GM21619 (cell line): ENCODE data around the gene HS3ST3A1.
"Not testable (repeated sequence)": the region's sequence is repeated elsewhere in the genome, so short reads cannot be mapped to it uniquely, and the experiment has no call there.

ENCODE experiments used
- ATAC-seq: cut with Tn5 transposase; IDR thresholded peaks from one replicate; pipeline ENCODE4 v1.9.1; 2021; ENCODE audit not compliant: unreplicated experiment

Gene HS3ST3A1

GRCh38 chr17:13575922-13576419 is 25.8 kb downstream of the HS3ST3A1 start:
- ATAC-seq: no peak

DNA sequence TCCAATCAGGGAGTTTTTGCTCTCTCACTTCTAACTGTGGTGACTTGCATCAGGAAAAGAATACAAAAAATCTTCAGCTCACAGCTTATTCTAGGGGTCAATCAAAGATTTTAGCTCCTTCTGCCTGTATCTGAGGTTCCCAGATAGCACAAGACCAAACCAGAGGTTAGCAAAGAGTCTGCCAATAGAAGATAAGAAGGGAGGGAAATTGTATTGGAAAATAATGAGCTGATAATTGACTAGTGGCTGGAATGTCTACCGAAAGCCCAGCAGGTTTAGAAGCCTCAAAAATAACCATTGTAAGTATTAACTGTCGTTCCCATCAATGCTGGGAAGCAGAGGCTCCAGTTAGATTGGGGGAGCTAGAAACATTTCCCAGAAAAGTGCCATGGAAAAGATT is 26.3 kb downstream of the HS3ST3A1 start:
- ATAC-seq: no peak

- ATAC-seq: no peak
Observed at GRCh38 chr17:13572581-13572980, 29.1 kb downstream of the HS3ST3A1 start.

GRCh38 chr17:13569398-13570123 is 32.2 kb downstream of the HS3ST3A1 start:
- ATAC-seq: no peak

GRCh38 chr17:13568582-13569397 is 32.9 kb downstream of the HS3ST3A1 start:
- no peak for ATAC-seq

GRCh38 chr17:13563866-13564265 is 37.9 kb downstream of the HS3ST3A1 start:
- ATAC-seq: no peak

DNA sequence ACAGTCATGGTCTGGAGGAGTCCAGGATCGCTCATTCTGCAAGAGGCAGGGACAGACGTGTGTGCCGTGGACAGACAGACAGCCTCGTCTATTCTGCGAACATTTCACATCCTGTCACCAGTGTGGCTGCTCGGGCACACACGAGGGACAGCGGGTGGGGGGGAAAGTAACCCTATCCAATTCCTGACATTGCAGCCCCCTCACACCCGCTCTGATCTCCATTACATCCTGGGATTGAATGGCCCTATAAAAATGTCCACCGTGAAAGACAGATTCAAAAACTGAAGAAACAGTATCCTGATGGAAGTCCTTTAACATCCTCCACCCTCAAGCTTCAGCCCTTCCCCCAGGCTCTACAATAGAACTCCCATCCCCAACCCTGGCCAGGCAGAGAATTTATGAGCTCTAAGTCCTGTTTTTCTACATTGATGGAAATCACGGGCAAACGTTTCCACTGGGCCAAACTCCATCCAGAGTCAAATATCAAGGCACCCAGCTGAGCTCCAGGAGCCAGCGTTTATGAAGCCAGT is 39.4 kb downstream of the HS3ST3A1 start:
- ATAC-seq: no peak

- no peak for ATAC-seq
Observed at GRCh38 chr17:13561606-13562270, 40.0 kb downstream of the HS3ST3A1 start.

DNA sequence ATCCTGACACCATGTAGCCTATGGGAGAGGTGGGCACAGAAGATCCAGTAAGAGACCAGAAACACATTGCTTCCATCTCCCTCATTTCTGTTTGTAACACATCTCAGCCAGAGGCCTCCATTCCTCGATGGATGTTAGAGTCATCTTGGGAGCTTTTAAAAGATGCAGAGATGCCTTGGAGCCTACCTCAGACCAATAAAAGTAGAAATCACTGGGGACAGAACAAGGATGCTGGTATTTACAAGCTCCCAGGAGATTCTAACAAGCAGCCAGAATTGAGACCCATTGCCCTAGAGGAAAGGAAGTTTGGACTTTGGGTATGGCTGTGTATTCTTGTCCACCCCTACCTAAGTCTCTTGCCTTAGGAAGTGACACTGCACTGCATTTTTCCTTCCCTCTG is 40.8 kb downstream of the HS3ST3A1 start:
- no peak for ATAC-seq

DNA sequence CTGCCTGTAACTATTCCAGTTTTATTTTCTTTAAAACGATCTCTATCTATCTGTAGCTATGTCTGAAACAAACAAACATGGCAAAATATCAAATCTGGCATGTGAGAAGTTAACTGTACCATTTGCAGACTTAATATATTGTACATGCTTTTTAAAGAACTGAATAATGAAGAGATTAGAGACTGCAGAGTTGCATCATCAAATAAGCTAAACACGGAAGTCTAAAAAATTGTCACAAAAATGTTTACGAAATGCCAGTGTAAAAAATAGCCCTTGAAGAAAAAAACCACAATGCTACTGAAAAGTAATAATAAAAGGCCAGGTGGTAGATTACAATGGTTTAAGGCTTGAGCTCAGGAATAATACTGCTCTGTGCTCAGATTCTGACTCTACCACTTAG is 43.1 kb downstream of the HS3ST3A1 start:
- ATAC-seq: no peak

DNA sequence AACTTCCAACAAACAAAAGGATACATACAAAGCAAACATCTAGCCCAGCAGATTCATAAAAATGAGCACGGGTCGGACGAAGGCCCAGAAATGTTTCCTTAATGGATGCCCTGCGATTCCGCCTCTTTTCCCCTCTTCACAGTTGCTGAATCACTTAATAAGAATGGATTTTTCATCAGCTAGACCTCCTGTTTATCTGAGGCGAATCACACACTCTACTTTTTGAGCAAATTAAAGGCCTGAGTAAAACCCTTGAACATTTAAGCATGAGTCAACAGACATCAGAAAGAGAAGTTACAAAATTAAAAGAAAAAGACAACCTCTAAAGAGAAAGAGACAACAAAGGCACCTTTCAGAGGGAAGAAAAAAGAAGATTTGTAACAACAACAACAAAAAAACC is 44.7 kb downstream of the HS3ST3A1 start:
- ATAC-seq: no peak

DNA sequence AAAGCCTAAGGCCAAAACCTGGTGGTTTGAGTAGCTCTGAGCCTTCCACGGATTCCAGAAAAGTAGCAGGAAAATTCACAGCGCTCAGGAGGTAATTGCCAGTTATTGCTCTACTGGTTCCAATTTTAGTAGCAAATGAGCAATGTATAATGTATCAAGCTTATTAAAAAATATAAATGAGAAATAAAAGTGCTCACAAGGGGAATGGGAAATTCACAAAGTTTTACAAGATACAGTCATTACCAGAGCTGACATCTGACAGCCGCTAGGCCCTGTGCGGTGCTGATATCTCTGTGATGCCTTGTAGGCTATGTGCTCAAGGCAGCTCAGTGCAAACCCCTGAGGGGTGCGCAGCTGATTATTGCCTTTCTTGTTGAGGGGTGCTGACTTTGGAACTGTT is 47.5 kb downstream of the HS3ST3A1 start:
- no peak for ATAC-seq

DNA sequence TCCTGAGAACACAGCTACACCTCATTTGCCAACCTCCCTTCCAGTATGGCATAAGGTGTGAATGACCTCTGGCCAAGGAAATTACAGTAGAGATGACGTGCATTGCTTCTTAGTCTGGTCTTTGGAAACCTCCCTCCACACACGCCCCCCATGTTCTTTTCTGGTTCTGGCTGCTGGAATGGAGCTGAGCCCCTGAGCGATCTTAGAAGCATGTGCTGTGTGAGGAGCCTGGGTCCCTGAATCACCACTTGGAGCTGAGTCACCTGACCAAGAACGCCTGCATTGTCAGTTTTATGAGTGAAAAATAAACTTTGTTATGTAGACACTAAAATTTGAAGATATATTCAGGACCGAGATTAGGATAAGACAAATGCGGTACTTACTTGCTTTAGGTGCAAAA is 51.4 kb downstream of the HS3ST3A1 start:
- no peak for ATAC-seq

DNA sequence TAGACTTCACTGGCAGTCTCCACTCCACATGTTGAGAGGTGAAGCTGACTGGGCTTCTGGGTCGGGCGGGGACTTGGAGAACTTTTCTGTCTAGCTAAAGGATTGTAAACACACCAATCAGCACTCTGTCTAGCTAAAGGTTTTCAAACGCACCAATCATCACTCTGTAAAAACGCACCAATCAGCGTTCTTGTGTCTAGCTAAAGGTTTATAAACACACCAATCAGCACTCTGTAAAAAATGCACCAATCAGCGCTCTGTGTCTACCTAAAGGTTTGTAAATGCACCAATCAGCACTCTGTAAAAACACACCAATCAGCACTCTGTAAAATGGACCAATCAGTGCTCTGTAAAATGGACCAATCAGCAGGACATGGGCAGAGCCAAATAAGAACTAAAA is 53.2 kb downstream of the HS3ST3A1 start:
- not testable (repeated sequence) for ATAC-seq

- no peak for ATAC-seq
Observed at GRCh38 chr17:13546851-13547250, 54.9 kb downstream of the HS3ST3A1 start.

DNA sequence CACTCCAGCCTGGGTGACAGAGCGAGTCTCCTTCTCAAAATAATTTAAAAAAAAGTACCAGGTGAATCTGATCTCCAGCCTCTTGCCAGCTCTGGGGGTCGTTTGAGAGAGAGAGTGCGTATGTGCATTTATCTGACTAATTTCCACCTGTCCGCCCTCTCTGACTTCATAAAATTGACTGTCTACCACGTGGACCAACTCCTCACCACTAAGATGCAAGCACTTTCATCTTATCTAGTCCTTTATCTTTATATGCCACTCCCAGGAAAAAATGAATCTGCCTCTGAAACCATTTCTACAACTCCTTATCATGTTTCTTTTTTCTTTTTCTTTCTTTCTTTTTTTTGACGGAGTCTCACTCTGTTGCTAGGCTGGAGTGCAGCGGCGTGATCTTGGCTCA is 55.8 kb downstream of the HS3ST3A1 start:
- ATAC-seq: no peak

DNA sequence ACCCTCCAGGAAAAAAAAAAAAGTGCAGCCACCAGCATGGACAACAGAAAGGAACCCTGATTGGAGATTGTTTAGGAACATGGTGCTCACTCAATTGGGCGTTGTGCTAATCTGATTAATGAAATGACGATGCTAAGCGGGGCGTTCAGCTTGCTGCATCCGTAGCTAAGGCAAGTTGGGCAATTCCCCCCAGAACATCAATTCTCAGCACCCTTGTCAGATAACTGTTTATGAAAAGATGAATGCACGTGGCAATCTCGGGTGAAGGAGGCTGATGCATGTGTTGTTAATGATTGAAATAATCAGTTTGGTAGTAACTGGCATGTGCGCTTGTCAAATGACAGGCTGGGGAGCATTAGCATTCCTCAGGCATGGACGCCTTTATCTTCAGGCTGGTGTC is 57.0 kb downstream of the HS3ST3A1 start:
- ATAC-seq: no peak

DNA sequence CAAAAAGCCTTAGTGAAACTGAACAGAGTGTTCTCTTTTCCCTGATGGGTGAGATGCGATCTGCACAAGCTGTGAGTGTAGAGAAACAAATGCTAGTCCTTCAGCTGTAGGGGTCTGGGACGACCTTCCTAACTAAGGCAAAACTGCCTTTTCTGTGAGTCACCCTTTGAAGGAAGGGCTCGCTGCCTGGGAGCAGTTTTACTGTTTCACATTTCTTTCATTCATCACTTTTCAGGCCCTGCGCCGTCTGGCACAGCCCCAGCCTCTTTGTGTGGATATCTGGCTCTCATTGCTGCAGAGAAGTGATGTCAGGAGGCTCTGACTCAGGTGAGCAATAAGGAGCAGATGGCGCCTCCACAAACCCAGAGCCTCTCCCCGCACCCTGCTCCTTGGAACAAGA is 57.4 kb downstream of the HS3ST3A1 start:
- no peak for ATAC-seq

DNA sequence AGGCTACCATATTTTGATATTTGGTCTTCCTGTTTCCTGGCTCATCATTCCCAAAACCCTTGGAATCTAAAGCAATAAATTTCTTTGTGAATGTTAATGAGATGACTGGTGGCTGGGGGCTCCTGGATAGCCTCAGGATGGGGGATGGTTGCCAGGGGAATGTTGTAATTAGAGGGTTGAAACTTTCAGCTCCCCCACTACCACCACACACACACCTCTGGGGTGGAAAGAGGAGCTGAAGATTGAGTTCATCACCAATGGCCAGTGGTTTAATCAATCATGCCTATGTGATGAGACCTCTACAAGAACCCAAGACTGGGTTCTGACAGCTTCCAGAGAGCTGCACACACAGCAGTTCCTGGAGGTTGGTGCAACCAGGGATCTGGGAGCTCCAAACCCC is 59.1 kb downstream of the HS3ST3A1 start:
- ATAC-seq: no peak

DNA sequence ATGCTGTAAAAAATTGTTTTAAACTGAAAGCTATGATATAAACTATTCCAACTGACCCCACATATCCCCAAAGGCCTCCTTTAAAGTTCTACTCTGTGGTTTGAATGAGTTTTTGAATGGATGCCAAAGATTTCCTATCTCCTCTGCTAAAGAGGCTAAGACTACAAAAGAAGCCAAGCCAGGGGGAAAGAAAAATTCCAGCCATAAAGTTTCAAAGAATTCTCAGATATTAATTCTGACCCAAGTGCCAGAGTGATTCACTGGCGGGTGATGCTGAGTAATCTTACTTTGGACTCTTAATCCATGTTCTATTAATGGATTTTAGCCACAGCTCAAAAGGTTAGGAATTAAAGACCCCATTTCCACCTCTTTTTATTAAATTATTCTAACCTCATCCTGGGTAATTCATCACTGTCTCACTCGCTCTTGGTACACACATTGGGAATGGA is 60.7 kb downstream of the HS3ST3A1 start:
- no peak for ATAC-seq

GRCh38 chr17:13540546-13540945 is 61.2 kb downstream of the HS3ST3A1 start:
- ATAC-seq: no peak
